HepG2 (cell line): ENCODE data around the gene CGGBP1.

Experiments used
- NFYB ChIP-seq: sonication (generic); formaldehyde crosslinking; IDR thresholded peaks from 2 replicates; pipeline ENCODE4 v1.4.0; 2020; ENCODE audit warnings: missing genetic modification reagents
- POLR2A ChIP-seq, 2 experiments: IDR thresholded peaks; 2 replicates each; pipeline ENCODE4 v1.6.1; 2011; ENCODE audit warnings: low read depth in 2 of 2, low read length in 2 of 2, mild to moderate bottlenecking in 1 of 2, moderate library complexity in 1 of 2; ENCODE audit not compliant: insufficient read depth in 1 of 2
- SMAD1 ChIP-seq: sonication (generic); formaldehyde crosslinking; IDR thresholded peaks from 2 replicates; pipeline ENCODE4 v1.4.0; 2020; ENCODE audit warnings: missing genetic modification reagents, low read depth, mild to moderate bottlenecking, borderline replicate concordance
- SMARCE1 ChIP-seq: fragments of 450-650 bp; IDR thresholded peaks from 2 replicates; pipeline ENCODE4 v1.6.1; 2017; ENCODE audit warnings: borderline replicate concordance
- SMC3 ChIP-seq: IDR thresholded peaks from 2 replicates; pipeline ENCODE4 v1.6.1; 2011; ENCODE audit warnings: low read length, improper control_type of control experiment
- ZNF615 ChIP-seq: sonication (generic); formaldehyde crosslinking; IDR thresholded peaks from 2 replicates; pipeline ENCODE4 v1.5.0; 2020; ENCODE audit warnings: mild to moderate bottlenecking, missing genetic modification reagents, borderline replicate concordance
- ZNF644 ChIP-seq: IDR thresholded peaks from 2 replicates; pipeline ENCODE4 v1.6.1; 2016; ENCODE audit warnings: low read depth
- ZSCAN29 ChIP-seq: sonication (generic); formaldehyde crosslinking; conservative IDR thresholded peaks from 2 replicates; pipeline ENCODE4 v1.4.0; 2020; ENCODE audit warnings: mild to moderate bottlenecking, missing genetic modification reagents
- TF ChIP-seq, protein P1 (sequence below): sonication (generic); formaldehyde crosslinking; IDR thresholded peaks from 2 replicates; pipeline ENCODE4 v1.4.0; 2020; ENCODE audit warnings: missing genetic modification reagents
- TF ChIP-seq, protein P2 (sequence below): IDR thresholded peaks from 2 replicates; pipeline ENCODE4 v1.6.1; 2016
- TF ChIP-seq, protein P3 (sequence below): sonication (generic); formaldehyde crosslinking; conservative IDR thresholded peaks from 2 replicates; pipeline ENCODE4 v1.4.0; 2020; ENCODE audit warnings: mild to moderate bottlenecking, missing genetic modification reagents, moderate library complexity
- TF ChIP-seq, protein P4 (sequence below): sonication (generic); formaldehyde crosslinking; IDR thresholded peaks from 2 replicates; pipeline ENCODE4 v1.5.0; 2020; ENCODE audit warnings: mild to moderate bottlenecking, missing genetic modification reagents, moderate library complexity

DNA sequence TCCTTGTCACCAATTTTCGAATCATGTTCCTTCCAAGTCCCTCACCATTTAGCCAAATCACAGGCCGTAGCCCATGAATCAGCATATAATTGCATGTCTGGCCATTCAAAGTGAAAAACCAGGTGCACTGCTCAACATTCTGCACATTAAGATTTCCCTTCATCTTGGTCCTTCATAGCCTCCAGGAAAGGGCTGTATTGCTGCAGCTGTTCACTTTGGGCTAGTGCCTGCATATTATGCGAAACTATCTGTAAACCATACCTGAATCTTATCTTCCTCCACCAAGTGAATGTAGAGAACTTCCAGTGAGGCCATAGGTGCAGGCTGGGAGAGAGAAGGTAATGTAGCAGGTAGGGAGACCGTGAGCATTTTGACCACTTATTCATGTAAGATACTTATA is 18.3 kb downstream of the CGGBP1 start:
- TF ChIP-seq ZNF644 (CRISPR knock-in tag) (no peak), SMARCE1 (no peak), ZSCAN29 (CRISPR knock-in tag) (no peak), ZNF615 (CRISPR knock-in tag) (no peak), SMAD1 (CRISPR knock-in tag) (no peak), NFYB (CRISPR knock-in tag) (no peak), POLR2A (IDR thresholded peaks at IDR 0.05; ENCODE audit: insufficient read depth in 1 of 2, low read depth in 2 of 2, low read length in 2 of 2) (no peak), SMC3 (no peak)
- TF ChIP-seq, protein P1, sequence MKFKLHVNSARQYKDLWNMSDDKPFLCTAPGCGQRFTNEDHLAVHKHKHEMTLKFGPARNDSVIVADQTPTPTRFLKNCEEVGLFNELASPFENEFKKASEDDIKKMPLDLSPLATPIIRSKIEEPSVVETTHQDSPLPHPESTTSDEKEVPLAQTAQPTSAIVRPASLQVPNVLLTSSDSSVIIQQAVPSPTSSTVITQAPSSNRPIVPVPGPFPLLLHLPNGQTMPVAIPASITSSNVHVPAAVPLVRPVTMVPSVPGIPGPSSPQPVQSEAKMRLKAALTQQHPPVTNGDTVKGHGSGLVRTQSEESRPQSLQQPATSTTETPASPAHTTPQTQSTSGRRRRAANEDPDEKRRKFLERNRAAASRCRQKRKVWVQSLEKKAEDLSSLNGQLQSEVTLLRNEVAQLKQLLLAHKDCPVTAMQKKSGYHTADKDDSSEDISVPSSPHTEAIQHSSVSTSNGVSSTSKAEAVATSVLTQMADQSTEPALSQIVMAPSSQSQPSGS, result no peak
- TF ChIP-seq, protein P2, sequence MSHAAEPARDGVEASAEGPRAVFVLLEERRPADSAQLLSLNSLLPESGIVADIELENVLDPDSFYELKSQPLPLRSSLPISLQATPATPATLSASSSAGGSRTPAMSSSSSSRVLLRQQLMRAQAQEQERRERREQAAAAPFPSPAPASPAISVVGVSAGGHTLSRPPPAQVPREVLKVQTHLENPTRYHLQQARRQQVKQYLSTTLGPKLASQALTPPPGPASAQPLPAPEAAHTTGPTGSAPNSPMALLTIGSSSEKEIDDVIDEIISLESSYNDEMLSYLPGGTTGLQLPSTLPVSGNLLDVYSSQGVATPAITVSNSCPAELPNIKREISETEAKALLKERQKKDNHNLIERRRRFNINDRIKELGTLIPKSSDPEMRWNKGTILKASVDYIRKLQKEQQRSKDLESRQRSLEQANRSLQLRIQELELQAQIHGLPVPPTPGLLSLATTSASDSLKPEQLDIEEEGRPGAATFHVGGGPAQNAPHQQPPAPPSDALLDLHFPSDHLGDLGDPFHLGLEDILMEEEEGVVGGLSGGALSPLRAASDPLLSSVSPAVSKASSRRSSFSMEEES (CRISPR knock-in tag), result no peak
- TF ChIP-seq, protein P3, sequence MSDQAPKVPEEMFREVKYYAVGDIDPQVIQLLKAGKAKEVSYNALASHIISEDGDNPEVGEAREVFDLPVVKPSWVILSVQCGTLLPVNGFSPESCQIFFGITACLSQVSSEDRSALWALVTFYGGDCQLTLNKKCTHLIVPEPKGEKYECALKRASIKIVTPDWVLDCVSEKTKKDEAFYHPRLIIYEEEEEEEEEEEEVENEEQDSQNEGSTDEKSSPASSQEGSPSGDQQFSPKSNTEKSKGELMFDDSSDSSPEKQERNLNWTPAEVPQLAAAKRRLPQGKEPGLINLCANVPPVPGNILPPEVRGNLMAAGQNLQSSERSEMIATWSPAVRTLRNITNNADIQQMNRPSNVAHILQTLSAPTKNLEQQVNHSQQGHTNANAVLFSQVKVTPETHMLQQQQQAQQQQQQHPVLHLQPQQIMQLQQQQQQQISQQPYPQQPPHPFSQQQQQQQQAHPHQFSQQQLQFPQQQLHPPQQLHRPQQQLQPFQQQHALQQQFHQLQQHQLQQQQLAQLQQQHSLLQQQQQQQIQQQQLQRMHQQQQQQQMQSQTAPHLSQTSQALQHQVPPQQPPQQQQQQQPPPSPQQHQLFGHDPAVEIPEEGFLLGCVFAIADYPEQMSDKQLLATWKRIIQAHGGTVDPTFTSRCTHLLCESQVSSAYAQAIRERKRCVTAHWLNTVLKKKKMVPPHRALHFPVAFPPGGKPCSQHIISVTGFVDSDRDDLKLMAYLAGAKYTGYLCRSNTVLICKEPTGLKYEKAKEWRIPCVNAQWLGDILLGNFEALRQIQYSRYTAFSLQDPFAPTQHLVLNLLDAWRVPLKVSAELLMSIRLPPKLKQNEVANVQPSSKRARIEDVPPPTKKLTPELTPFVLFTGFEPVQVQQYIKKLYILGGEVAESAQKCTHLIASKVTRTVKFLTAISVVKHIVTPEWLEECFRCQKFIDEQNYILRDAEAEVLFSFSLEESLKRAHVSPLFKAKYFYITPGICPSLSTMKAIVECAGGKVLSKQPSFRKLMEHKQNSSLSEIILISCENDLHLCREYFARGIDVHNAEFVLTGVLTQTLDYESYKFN (CRISPR knock-in tag), result no peak
- TF ChIP-seq, protein P4, sequence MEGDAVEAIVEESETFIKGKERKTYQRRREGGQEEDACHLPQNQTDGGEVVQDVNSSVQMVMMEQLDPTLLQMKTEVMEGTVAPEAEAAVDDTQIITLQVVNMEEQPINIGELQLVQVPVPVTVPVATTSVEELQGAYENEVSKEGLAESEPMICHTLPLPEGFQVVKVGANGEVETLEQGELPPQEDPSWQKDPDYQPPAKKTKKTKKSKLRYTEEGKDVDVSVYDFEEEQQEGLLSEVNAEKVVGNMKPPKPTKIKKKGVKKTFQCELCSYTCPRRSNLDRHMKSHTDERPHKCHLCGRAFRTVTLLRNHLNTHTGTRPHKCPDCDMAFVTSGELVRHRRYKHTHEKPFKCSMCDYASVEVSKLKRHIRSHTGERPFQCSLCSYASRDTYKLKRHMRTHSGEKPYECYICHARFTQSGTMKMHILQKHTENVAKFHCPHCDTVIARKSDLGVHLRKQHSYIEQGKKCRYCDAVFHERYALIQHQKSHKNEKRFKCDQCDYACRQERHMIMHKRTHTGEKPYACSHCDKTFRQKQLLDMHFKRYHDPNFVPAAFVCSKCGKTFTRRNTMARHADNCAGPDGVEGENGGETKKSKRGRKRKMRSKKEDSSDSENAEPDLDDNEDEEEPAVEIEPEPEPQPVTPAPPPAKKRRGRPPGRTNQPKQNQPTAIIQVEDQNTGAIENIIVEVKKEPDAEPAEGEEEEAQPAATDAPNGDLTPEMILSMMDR, result no peak
